GM18907 (cell line): ENCODE data around the gene KHDC1L.
"Not testable (repeated sequence)": the region's sequence is repeated elsewhere in the genome, so short reads cannot be mapped to it uniquely, and the experiment has no call there.

Experiments used
- ATAC-seq: cut with Tn5 transposase; IDR thresholded peaks from one replicate; pipeline ENCODE4 v1.9.1; 2021; ENCODE audit warnings: mild to moderate bottlenecking, moderate library complexity; ENCODE audit not compliant: unreplicated experiment

KHDC1L gene, protein sequence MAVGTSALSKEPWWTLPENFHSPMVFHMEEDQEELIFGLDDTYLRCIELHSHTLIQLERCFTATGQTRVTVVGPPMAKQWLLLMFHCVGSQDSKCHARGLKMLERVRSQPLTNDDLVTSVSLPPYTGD

DNA sequence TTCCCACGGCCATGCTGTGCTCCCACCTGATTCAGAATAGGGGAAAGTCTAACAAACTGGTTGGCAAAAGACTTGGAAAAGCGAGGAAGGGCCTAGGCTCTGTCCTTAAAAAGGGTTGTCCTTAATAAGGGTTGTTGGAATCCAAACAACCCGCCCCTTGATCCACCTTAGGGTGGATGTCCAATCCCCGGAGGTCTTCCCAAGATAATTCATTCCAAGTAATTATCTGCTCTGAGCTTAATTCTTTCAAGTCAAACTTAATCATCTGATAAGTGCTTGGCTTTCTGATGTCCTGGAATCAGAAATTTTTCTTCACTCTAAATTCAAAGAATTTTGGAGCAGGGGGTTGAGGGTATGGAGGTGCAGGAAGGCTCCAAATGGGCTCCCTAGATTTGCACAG is at the start of gene KHDC1L:
KHDC1L (minus strand) TSS at position 101 of the 400 bp plus-strand sequence; CDS start at position 13, 88 bp downstream.
- ATAC-seq, result no peak

DNA sequence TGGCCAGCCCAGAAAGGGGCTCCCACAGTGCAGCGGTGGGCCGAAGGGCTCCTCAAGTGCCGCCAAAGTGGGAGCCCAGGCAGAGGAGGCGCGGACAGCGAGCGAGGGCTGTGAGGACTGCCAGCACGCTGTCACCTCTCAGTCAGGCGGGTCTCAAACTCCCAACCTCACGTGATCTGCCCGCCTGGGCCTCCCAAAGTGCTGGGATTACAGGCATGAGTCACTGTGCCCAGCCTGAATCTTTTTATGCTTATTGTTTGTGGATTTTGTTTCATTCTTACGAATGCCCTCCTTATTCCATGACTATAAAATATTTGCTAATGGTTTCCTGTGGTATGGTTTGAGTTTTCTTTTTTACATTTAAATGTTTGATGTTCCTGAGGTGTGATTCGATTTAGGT is 44.0 kb upstream of the KHDC1L start:
- ATAC-seq, result not testable (repeated sequence)

DNA sequence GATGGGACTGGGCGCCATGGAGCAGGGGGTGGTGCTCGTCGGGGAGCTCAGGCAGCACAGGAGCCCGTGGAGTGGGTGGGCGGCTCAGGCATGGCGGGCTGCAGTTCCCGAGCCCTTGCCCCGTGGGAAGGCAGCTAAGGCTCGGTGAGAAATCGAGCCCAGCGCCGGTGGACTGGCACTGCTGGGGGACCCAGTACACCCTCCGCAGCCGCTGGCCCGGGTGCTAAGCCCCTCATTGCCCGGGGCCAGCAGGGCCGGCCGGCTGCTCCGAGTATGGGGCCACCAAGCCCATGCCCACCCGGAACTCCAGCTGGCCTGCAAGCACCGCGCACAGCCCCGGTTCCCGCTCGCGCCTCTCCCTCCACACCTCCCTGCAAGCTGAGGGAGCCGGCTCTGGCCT is 43.6 kb upstream of the KHDC1L start:
- ATAC-seq, result not testable (repeated sequence)

DNA sequence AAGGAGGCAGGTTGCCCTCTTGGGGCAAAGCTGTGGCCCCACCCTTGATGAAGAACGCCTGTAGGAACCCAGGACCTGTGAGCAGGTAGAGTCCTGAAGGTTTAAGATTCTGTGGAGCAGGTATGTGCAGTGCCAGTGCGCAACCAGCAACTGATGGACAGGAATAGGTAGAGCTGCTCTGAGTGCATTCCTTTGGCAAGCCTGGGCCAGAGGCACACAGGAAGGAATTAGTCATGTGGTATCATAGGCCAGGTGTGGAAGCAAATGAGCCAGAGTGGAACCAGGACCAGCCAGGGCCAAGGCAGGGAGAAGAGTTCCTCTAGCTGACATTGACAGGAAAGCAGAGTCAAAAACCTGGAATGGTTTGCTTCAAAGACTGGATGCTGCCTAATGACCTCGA is 39.1 kb upstream of the KHDC1L start:
- no peak for ATAC-seq

DNA sequence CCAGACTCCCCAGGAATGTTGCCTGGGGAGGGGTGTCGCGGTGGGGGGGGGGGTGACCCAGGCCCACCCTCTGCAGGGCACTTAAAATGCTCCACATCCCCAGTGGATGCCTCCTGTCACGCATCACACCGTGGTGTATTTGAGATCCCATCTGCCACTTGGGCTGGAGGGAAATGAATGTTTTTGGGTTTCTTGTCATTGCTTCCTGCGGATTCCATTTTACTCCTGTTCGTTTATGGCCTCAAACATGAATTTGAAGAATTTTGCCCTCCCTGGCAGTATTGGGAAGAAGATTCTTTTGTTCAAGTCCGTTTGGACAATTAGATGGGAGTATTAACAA is 38.2 kb upstream of the KHDC1L start:
- peak; percentile 11 for ATAC-seq

DNA sequence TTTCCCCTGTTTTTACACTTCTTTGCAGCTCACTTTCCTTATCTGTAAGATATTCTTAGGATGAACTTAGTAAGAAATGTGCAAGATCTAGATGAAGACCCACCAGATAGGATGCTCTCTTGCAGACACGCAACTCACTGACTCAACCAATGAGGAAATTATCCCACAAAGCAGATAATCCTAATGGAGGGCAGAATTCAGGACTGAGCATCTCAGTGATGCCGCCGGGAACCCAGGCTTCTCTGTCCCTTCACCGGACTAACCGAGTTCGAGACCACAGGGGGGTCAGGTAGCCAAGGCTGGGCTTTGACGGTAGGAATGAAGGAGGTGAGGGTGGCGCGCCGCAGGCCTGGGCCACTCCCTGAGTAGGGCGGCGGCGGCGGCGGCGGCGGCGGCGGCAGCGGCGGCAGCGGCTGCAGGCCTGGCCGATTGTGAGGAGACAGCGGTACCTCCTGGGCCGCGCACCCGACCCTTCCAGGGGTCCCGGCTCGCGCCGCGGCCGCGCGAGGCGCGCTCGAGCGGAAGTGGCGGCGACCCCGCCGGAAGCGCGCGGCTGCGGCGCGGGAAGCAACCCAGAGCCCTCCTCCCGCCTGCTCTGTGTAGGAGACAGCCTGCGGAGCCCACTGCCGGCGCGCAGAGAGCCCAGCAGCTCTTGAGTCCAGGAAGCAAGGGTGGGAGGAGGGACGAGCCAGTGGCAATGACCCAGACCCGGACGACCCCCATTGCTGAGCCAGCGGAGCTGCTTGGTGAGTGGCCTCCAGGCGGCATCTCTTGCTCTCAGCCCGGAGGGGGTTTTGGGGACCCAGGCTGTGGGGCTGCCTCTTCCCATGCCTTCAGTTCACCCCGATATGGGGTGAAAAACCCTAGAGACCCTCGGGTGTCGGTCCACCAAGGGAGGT is 37.6 kb upstream of the KHDC1L start, which contains the start of gene KHDC1:
KHDC1 (minus strand) TSS at position 526 of the 899 bp plus-strand sequence. CDS start 20,679 bp downstream, outside the sequence.
- peak; percentile 94 for ATAC-seq

DNA sequence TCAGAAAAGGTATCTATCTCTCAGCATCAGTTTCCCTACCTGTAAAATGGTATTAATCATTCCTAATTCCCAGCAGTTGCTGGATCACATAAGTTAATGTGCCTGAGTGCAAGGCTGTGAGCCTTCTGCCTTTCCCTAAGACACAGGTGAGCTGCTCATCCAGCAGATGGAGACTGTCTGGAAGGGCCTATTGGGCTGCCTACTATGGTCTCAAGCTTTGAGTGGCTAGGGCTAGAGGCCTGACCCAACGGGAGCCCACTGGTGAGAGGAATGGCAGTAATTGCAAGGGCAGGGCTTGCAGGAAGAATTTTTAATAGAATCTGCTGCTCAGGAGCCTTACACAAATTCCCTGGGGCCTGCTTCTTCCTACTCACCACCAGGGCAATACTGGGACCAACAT is 33.4 kb upstream of the KHDC1L start:
- no peak for ATAC-seq

DNA sequence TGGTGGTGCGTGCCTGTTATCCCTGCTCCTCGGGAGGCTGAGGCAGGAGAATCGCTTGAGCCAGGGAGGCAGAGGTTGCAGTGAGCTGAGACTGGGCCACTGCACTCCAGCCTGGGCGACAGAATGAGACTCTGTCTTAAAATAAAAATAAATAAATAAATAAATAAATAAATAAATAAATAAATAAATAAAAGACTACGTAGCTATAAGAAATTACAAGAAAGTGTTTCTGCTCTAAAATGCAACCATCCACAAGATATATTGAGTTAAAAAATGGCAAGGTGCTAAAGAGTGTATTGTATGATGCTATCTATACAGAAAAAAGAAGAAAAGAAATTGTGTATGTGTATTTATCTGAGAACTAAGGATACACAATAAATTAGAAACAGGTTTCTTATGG is 29.0 kb upstream of the KHDC1L start:
- ATAC-seq, result not testable (repeated sequence)

DNA sequence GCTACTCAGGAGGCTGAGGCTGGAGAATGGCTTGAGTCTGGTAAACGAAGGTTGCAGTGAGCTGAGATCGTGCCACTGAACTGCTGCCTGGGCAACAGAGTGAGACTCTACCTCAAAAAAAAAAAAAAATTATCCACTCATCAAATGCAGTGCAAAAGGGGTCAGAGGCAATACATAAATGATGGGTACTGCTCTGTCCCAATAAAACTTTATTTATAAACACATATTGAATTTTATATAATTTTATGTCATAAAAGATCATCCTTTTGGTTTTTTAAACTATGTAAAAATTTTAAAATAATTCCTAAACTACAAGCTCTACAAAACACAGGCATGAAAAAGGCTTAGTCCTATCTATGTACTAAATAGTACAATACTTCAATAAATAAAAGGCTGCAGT is 27.4 kb upstream of the KHDC1L start:
- no peak for ATAC-seq

DNA sequence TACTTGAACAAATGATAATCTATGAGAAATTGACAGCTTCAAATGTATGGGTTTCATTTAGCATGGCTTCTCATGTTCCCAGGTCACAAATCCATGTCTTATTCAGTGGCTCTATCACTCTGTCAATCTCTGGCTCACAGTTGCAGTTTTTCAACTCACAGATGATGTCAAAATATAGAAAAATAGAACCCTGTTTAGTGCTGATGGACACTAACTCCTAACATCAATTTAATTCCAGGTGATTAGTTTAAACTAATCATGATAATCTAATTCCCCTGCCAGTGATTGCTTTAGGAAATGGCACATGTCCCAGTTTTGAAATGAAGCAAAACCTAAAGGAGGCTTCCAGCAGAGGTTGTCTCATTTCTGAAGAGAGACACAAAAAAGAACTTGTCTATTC is 24.7 kb upstream of the KHDC1L start:
- ATAC-seq, result no peak

DNA sequence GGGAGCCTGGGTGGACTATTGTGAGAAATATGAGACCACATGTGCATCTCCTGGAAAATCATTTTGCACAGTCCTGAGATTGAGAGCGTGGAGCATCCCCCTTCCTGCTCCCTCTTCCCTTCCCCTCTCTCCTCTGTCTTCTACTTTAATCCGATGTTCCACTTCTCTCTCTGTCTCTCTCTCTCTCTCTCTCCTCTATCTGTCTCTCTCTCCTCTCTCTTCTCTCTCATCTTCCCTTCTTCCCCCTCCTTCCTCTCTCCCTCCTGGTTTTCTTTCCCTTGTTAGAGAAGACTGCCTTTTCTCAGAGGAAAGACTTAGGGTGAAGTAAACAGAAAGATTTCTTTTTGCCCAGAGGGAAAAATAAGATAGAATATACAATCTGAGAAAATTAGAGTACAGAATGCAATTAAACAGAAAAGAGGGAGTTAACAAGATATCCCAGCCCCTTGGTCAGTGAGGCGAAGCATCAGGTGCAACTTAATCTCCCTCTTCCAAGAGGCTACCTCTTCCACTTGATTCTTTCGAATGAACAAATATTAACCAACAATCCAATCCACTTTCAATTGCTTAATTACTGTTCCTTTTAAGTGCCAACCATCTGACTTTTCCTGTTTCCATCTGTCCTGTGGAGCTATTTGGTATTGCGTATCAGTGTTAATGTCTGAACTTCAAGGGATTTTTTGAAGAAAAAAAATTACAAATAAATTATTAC is 23.1 kb upstream of the KHDC1L start:
- ATAC-seq, result no peak

DNA sequence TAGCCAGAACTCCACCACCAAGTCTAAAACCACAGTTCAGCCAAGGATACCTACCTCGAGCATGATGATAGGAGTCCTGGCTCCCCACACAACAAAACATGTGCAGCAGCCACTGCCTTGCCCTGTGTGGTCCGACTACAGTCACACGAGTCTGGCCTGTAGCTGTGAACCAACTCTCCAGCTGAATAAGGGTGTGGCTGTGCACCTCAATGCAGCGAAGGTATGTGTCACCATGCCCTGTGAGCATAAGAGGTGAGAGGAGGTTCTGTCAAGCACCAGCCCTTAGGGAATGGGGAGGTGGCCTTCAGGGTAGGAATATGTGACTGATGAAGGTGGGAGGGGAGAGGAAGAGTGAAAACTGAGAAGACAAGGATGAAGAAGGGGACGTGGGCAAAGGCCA is 16.7 kb upstream of the KHDC1L start:
- no peak for ATAC-seq

DNA sequence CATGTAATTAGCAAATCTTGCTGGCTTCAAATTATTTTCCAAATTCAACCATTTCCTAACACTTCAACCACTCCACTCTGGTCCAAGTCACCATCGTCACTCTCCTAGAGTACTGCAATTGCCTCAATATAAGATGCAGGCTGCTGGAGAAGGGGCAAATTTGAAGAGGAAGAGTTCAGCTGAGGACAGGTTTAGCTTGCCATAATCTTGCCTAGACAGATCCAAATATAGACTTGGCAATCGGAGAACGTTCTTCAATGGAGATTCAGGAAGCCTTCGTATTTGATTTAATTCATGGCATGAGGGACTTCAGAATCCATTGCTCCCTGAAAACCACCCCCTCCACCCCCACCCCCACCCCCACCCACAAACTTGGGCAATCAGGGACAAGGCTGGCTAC is 15.4 kb upstream of the KHDC1L start:
- no peak for ATAC-seq

DNA sequence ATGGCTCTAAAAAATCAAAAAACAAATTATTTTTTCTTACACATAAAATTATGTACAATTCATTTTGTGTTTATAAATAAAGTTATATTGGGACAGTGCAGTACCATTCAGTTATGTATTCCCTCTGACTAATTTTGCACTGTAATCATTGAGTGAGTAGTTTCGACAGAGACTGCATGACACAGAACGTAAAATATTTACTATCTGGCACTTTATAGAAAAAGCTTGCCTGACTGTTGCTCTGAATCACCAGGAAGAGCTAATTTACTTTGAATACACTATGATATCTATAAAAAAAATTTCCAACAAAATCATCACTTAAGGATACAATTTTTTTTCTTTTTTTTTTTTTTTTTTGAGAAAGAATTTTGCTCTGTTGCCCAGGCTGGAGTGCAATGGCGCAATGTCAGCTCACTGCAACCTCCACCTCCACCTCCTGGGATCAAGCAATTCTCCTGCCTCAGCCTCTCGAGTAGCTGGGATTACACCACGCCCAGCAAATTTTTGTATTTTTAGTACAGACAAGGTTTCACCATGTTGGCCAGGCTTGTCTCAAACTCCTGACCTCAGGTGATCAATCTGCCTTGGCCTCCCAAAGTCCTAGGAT is 11.0 kb upstream of the KHDC1L start:
- ATAC-seq, result no peak

DNA sequence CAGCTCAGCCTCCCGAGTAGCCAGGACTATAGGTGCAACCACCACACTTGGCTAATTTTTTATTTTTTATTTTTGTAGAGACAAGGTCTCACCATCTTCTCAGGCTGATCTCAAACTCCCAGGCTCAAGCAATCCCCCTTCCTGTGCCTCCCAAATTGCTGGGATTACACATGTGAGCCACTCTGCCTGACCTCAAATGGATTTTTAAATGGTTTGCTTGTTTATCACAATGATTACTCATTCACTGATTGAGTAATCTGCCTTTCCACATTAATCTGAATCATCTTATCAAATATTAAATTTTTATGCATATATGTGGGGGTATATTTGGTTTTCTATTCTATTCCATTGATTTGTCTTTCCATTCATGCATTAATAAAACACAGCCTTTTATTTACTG is 9.4 kb upstream of the KHDC1L start:
- no peak for ATAC-seq

DNA sequence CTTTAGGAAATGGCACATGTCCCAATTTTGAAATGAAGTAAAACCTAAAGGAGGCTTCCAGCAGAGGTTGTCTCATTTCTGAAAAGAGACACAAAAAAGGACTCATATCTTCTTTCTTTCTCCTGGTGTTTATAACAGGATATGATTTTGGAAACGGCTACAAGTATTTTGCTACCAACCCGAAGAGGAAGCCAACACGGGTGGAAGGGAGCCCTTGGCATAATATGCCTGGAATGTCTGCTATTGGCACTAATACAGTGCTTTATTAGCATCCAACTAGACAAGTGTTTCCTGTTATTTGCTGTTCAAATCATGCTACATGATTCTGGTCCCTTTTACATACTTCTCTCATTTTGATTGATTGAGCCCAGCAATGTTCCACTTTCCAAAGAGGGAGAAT is 8.7 kb upstream of the KHDC1L start:
- ATAC-seq, result not testable (repeated sequence)

DNA sequence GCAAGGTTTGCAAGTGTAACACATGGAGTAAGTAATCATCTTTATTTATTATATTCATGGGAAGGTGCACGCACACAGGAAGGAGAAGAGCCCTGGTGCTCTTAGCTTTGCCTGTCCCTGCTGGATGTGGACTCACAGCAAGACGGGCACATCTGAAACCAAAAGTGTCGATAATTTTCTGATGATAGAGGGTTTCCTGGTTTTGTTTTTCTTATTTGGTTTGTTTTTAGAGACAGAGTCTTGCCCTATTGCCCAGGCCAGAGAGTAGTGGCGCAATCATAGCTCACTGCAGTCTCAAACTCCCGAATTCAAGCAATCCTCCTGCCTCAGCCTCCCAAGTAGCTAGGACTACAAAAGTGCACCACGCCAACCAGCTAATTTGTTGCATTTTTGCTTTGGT is 7.8 kb upstream of the KHDC1L start:
- no peak for ATAC-seq

DNA sequence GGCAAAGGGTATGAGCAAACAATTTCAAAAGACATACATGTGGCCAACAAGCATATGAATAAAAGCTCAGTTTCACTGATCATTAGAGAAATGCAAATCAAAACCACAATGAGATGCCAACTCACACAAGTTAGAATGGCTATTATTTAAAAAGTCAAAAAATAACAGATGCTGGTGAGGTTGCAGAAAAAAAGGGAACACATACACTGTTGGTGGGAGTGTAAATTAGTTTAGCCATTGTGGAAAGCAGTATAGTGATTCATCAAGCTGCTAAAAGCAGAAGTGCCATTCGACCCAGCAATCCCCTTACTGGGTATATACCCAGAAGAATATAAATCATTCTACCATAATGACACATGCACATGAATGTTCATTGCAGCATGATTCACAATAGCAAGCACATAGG is 6.7 kb upstream of the KHDC1L start:
- peak; percentile 80 for ATAC-seq

DNA sequence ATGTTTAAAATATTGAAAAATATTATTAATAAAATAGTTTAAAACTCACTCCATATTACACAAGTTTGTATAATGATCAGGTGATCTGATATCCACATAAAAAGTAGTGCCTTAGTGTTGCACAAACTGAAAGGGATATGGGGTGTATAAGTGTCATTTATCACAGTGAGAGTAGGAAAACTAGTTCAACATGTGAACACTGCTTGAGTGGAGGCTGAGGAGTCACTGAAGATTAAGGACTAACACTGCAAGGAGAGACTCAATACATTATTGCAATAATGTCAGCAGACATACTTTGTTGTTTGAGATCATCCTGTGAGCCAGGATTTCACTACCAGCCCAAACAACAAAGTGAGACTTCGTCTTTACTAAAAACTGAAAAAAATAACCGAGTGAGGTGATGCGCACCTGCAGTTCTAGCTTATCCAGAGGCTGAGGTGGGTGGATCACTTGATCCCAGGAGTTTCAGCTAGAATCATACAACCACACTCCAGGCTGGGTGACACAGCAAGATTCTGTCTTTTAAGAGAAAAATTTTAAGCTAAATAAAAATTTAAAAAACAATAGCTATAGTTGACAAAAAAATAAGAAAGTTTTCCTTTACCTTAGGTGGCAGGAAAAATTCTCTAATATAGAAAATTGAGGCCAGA is 2.4 kb upstream of the KHDC1L start:
- ATAC-seq, result no peak

DNA sequence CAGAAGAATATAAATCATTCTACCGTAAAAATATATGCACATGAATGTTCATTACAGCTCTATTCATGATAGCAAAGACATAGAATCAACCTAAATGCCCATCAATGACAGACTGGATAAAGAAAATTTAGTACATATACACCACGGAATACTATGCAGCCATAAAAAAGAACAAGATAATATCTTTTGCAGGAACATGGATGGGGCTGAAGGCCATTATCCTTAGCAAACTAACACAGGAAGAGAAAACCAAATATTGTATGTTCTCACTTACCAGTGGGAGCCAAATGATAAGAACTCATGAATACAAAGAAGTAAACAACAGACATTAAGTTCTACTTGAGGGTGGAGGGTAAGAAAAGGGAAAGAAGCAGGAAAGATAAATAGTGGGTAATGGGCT is 8.4 kb downstream of the KHDC1L start:
- no peak for ATAC-seq

DNA sequence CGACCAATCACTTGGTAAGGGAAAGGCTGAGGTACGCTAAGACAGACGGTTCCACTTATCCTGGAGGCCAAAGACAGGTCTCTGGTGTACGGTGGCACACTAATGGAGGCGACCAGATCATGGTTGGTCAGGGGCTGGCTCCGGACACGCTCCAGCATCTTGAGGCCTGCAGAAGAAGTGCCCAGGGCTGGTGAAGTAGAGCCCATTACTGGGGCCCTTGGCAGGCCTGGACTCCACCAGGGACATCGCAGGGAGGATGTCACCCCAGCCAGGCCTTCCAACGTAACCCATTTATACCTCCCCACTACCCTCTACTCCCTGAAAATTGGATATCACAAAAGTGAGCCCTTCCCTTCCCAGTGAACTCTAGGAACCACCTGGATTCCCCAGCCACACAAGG is 16.2 kb downstream of the KHDC1L start:
- ATAC-seq, result no peak
